ENCODE results near the gene GPR65.

DNA sequence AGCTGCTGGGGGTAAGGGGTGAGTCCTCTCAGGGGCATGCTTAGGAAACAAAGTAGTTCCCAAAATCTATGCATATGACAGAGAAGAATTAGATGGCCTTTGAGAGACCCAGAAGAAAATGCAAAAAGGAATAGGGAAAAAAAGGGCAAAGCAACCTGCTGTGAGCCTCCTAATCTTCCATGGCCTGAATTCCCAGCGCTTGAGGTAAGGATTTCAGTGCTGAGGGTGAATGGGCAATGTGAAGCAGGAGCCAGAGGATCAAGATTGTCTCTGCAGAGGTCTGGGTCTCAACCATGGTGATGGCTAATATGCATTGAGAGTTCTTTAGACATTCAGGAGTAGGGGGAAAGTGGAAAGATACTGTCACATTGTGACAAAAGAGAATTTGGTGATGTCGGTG lies 31.5 kb downstream of the GPR65 start:
- no peak for TF ChIP-seq CTCF (IDR thresholded peaks at IDR 0.05)
- TF ChIP-seq EP300 (IDR thresholded peaks at IDR 0.05) = no peak

Data from tibial nerve (tissue), 4 donors.